ENCODE results near the gene RNF208.
"Not testable (repeated sequence)": the region's sequence is repeated elsewhere in the genome, so short reads cannot be mapped to it uniquely, and the experiment has no call there.

Gene RNF208

DNA sequence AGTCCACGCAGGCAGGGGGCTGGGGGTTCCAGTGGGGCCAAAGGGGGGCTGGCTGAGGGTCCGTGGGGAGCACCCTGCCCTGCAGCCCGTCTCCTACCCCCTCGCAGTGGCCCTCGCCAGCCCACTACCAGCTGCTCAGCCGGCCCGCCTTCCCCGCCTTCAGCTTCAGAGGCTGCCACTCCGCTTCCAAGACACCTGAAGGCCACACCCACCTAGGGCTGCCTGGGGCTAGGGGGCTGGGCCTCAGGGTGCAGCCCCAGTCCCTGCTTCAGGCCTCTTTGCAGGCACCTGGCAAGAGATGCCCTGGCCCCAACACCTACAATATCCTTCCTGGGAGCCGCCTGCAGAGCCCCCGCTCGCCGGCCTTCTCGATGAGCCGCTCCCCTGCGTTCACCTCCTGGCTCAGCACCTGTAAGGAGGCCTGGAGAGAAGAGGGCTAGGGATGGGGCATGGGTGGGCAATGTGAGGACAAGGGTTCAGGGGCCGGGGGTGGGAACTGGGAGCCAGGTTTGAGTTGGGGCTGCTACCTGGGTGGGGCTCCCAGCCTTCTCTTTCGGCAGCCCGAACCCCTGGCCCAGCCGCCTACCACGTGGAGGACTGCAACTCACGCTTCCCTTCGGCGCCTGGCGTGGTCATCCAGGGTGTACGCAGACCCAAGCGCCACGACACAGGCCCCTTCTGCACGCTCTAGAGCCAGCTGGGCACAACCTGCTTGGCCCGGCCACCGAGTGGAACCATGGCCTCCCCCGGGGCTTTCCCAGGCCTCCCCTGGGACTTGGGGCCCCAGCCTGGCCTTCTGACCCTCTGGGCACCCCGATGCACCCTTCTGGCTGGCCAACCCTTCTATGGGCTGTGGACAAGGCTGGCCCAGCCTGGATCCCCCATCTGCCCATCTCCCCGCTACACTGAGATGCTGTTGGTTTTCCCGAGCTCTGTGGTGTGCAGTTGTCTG, 30.8 kb upstream of the RNF208 start:
- no peak for DNase-seq

DNA sequence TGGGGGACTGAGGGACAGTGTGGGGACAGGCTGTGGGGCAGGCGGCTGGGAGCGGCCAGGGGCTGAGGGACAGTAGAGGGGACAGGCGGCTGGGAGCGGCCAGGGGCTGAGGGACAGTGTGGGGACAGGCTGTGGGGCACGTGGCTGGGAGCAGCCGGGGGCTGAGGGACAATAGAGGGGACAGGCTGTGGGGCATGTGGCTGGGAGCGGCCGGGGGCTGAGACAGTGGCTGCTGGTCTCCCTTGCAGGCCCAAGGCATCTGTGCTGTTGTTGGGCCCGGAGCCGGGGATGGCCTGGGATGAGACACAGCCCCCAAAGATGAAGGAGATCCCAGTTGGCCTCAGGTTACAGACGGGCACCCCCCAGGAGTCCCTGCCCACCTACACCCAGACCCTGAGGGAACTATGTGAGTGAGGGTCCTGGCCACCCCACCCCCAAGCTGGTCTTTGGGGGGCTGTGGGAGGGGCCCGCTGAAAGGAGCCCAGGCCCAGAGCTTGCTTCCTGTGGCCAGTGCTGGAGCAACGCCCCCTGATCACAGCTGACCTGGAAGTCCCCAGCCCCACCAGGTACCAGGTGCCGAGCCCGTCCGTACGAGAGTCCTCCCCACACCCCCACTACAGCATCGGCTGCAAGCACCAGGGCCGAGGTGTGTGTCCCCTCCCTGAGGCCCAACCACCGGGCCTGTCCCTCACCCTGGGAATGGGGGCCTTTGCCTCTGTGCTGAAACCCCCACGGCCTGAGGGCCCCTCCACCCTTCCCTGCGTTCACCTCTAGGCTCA, 29.6 kb upstream of the RNF208 start:
- no peak for DNase-seq

DNA sequence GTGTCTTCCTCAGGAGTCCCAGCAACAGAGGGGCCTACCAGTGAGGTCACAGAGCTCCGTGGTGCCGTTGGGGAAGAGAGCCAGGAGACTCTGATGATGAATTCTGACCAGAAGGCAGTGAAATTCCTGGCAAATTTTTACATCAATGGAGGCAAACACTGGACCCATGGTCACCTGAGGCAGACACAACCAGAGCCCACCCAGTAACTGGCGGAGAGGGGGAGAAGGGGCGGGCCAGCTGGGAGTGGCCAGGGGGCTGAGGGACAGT, 29.1 kb upstream of the RNF208 start, which contains the start of gene STPG3:
STPG3 (plus strand) TSS at position 93 of the 268 bp plus-strand sequence; CDS start at position 94, 1 bp downstream.
- DNase-seq: no peak

DNA sequence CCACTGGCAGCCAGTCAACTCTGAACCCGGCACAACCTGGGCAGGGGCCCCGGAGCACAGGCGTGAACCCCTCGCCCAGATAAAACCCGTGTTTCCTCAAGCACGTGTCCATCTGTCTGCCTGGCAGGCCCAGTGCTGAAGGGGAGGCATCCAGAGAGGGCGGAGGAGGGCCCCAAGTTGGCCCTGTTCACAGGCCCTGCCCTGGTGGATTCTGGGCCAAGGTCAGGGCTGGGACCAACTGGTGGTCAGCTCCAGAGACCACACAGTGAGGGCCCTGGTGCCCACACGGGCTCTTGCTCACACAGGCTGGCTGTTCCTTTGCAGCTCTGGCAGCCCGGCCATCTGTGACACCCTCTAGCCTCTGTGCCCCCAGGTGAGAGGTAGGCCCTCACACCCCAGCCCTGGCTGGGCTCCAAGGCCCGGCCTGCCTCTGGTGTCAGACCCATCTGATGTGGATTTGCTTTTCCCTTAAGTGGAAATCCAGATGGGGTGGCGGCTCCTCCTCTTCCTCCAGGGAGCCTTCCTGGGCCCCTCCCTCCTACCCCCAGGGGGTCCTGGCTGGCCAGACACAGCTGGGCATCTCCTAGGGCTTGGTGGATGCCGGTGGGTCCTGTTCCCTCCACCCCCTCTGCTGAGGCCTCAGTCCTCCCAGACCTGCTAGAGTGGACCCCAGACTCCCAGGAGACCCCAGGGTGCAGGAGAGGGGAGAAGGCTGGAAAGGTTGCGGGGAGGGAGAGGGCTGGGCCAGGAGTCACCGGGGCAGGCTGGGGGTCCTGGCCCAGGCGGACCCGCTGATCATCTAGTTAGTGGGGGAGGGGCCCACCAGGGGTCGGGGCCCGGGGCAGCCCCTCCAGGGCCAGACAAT, 28.5 kb upstream of the RNF208 start:
- no peak for DNase-seq

DNA sequence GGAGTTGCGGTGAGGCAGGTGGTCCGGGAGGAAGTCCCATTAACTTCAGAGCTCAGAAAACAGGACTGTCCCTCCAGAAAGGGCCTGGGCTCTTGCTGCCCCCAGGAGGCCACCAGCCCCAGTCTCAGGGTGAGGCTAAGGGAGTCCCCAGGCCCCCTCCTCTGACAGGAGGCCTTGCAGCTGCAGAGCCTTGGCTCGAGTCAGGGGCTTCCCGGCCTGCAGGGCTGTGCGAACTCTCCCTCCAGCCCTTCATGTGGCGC, 25.8 kb upstream of the RNF208 start:
- no peak for DNase-seq

DNA sequence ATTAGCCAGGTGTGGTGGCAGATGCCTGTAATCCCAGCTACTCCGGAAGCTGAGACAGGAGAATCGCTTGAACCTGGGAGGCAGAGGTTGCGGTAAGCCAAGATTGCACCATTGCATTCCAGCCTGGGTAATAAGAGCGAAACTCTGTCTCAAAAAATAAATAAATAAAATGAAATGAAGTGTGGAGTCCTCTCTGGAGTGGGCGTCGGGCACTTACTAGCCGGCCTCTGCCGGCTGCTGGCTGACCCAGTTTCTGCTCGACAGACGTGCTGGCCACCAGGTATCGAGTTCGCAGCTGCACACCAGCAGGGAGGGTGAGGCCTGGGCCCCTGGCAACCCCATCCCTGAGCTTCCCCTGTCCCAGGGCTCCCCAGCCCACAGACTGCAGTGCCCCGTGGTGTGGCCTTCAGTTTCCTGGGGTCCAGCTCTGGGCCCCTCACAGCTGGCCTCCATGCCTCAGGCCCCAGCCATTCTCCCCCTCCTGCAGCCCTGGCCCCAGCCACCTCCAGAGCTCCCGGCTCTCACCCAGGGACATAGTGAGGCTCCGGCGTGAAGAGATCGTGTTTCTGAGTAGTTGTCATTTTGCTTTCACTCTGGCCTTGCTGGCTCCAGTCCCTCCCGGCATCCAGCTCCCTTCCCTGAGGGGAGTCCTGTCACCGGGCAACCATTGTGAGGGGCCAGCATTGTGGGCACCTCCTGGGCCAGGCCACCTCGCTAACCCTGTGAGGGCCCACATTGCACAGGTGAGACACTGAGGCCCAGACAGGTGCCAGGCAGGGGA, 25.3 kb upstream of the RNF208 start:
- DNase-seq: no peak

DNA sequence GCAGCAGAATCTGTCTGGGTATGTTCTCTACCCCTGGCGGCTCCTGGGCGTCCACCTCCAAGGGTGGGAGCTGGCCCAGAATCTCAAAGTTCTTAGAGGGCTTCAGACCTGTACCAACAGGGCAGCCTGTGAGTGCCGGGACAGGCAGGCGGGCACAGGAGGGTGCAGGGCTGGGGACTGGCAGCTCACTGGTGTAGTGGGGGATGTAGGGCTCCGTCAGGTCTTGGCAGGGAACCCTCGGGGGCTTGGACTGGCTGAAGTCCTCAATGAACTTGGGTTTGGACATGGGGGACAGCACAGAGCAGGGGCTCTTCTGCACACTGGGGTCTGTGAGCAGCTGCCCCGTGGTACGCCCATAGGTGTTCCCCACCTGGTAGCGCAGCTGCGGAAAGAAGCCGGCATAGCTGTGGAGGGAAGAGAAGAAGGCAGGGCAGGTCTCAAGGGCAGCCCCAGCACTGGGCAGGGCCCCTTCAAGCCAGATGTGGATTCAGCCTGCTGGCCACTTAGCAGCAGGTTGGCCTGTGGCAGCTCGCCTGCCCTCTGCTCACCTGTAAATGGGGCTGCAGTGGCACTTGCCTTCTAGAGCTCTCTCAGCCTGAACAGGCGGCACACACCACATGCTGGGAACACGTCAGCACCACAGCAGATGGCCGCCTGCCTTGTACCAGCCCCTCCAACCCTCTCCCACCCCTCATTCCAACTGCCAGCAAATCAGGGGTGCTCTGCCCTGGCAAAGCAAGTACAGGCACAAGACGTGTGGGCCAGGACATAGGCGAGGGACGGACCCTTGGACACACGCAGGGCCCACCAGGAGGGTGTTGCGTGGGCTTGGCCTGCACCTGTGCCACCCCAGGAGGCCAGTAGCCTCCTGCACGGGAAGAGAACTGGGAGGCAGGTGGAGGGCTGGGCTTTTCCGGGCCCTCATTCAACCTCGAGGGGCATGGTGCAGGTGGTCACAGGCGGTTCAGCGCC, 23.7 kb upstream of the RNF208 start:
- no peak for DNase-seq

DNA sequence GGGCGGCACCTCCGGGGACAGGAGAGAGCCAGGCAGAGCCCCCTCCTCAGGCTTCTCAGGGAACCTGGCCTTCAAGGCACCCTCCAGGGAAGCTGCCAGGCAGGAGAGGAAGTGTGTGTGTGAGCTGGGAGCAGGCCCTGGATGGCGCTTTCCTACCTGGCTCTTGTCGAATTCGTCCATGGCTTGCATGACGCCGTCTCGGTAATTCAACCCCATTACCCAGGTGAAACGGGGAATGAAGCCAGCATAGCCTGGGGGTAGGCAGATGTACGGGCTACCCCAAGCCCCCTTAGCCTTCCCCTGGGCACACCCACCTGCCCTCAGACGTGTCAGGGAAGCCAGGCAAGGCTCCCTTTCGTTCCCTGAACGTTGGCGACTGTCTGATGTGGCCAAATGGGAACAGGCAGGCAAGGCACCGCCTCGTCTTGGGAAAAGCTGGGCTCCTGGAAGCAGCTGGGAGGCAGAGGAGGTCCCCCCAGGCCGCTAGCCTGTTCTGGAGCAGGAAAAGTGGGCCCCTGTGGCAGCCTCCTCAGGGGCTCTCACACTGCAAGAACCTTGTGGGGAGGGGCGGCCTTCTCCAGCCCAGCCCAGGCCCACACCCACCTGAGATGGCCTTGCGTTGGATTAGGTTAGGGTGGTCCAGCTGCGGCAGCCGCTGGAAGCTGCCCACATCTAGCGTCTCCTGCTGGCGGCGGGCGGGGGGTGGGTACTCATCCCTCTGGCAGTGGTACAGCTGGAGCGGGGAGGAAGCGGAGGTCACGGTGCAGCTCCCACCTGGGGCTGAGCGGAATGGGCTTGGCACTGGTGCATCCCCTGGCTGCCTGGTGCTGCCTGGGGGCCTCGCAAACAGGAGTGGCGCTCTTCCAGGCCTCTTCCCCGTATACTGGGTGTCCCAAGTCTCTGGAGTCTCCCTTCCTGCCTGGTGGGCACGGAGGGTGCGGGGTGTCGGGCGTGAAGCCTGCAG, 22.7 kb upstream of the RNF208 start:
- no peak for DNase-seq

DNA sequence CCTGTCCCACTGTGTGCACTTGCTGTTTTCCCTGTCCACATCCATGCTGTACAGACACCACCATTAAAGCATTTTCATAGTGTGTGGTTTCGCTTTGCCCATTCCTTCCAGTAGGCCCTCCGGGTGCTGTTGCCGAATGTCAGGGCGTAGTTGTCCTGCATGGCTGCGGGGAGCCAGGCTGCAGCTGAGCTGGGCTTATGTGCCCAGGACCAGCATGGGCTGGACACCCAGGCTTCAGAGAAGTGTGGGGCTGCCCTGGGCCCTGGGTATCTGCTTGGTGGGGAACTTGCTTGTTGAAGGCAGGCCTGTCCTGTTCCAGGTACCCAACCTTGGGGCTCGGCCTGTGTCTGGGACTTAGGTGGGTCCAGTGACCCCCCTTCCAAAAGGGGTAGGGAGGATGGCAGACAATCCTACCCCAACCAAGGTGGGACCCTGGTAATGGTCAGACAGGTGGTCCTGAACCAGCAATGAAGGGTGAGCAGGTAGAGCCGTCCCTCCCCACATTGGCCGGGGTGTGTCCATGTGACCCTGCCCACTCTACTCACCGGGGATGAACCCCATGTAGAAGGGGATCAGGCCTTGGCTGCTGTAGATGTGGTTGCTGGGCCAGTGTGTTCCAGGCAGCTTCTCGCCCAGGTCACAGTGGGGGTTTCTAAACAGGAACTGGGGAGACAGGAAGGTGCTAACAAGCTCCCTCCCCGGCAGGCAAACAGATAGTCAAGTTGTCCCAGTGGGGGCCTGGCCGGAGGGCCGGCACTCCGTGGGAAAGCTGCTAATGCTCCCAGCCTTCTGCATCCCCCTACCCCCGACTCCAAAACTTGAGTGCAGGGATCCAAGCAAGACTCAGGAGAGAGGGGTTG, 21.8 kb upstream of the RNF208 start:
- peak; percentile 44 for DNase-seq

DNA sequence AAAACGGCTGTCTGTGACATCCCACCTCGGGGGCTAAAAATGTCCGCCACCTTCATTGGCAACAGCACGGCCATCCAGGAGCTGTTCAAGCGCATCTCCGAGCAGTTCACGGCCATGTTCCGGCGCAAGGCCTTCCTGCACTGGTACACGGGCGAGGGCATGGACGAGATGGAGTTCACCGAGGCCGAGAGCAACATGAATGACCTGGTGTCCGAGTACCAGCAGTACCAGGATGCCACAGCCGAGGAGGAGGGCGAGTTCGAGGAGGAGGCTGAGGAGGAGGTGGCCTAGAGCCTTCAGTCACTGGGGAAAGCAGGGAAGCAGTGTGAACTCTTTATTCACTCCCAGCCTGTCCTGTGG, 21.2 kb upstream of the RNF208 start:
- DNase-seq: not testable (repeated sequence)

- no peak for DNase-seq
Measured at GRCh38 chr9:137242269-137243203, 20.5 kb upstream of the RNF208 start.

DNA sequence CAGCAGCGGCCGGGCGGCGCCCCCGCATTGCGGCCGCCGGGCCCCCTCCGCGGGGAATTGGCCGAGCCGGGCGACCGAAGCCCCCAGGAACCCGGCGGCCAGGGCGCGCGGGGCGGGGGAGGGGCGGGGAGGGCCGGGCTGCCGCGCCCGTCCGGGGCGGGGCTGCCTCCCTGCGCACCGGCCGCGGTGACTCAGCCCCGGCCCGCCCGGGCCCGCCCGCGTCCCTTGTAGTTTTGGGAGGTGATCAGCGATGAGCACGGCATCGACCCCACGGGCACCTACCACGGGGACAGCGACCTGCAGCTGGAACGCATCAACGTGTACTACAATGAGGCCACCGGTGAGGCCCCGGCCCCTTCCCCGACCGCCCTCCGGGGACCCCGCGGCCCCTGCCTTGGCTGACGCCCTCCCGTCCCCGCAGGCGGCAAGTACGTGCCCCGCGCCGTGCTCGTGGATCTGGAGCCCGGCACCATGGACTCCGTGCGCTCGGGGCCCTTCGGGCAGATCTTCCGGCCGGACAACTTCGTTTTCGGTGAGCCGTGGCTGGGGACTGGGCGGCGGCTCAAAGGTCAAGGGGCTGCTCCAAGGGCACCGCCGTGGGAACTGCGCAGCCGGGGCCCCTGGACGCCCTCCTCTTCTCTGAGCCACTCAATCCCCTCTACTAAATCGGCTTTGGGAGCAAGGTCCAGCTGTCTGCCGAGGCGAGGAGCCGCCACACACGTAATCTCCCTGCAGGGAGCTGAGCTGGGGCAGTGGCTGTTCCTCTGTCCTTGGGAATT, 19.6 kb upstream of the RNF208 start:
- DNase-seq: peak; percentile 69

DNA sequence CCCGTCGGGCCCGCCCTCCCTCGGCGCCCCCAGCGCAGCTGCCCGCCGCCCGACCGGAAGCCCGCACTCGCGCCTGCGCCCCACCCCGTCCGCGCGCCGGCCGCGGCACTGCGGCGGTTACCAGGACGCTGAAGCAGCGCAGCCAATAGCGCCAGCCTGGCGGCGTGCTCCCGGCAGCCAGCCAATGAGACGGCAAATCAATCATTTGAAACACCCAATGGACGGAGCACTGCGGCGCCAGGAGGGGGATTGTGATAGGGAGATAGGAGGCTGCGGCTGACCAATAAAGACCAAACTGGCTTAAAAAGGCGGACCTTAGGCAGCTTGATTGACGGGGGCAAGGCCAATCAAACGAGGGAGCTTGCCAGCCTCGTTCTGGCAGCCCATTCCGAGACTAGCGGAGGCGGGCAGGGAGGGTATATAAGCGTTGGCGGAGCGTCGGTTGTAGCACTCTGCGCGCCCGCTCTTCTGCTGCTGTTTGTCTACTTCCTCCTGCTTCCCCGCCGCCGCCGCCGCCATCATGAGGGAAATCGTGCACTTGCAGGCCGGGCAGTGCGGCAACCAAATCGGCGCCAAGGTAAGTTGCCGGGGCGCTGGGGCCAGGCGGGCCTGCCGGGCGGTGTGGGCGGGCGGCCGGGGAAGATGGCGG, 18.9 kb upstream of the RNF208 start, which contains the start of gene TUBB4B:
TUBB4B (plus strand) TSS at position 447 of the 649 bp plus-strand sequence; CDS start at position 521, 74 bp downstream.
- peak; percentile 100 for DNase-seq

GRCh38 chr9:137240318-137240840, 18.3 kb upstream of the RNF208 start:
- DNase-seq: peak; percentile 76

- not testable (repeated sequence) for DNase-seq
Measured at GRCh38 chr9:137239541-137240200, 17.6 kb upstream of the RNF208 start.
